ENCODE results near the gene TRAF3.

GRCh38 chr14:102863381-102863780, 86.1 kb downstream of the TRAF3 start:
- TF ChIP-seq MAX (IDR thresholded peaks at IDR 0.05) (no peak), CTCF (IDR thresholded peaks at IDR 0.05; ENCODE audit: low read depth, low read length, missing input control) (no peak), GABPA (IDR thresholded peaks at IDR 0.05 in 1 of 2, conservative IDR thresholded peaks at IDR 0.05 in 1 of 2) (no peak), NR2F2 (IDR thresholded peaks at IDR 0.05) (no peak), TAF1 (conservative IDR thresholded peaks at IDR 0.05) (no peak), RAD21 (IDR thresholded peaks at IDR 0.05) (no peak), EGR1 (IDR thresholded peaks at IDR 0.05; ENCODE audit: low read depth in 2 of 2) (no peak), YY1 (IDR thresholded peaks at IDR 0.05) (no peak), SP1 (IDR thresholded peaks at IDR 0.05) (no peak), FOXA1 (IDR thresholded peaks at IDR 0.05) (no peak), HNF4A (conservative IDR thresholded peaks at IDR 0.05) (no peak), REST (IDR thresholded peaks at IDR 0.05) (no peak), HNF4G (IDR thresholded peaks at IDR 0.05) (no peak), ATF3 (IDR thresholded peaks at IDR 0.05) (no peak)

Data from liver (tissue), 3 donors.